ENCODE results near the gene PDE7B.

The PDE7B gene

DNA sequence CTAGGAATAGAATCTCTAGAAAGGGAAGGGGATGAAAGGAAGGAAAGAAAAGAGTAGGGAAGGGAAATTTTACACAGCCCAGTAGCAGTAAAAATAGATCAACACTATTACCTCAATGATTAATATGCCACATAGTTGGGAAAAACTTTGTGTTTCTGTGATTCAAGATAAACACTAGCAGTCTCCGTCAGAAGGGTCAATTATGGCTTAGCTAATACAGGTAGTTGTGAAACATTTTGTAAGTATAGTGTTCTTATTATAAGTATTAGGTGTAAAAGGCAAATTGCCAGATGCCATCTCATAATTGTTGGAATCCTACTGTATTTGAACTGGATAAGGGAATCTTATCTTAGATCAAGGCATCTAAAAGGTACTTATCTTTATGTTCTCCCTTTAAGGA, 232.9 kb downstream of the PDE7B start:
- no peak overlapping the region for H3K27ac ChIP-seq (replicated peaks)
- TF ChIP-seq GABPA (IDR thresholded peaks at IDR 0.05; ENCODE audit: low read depth) (no peak), POLR2AphosphoS5 (IDR thresholded peaks at IDR 0.05; ENCODE audit: low read depth) (no peak), SPI1 (IDR thresholded peaks at IDR 0.05; ENCODE audit: borderline replicate concordance, low read depth) (no peak)
- TF ChIP-seq, protein P1, sequence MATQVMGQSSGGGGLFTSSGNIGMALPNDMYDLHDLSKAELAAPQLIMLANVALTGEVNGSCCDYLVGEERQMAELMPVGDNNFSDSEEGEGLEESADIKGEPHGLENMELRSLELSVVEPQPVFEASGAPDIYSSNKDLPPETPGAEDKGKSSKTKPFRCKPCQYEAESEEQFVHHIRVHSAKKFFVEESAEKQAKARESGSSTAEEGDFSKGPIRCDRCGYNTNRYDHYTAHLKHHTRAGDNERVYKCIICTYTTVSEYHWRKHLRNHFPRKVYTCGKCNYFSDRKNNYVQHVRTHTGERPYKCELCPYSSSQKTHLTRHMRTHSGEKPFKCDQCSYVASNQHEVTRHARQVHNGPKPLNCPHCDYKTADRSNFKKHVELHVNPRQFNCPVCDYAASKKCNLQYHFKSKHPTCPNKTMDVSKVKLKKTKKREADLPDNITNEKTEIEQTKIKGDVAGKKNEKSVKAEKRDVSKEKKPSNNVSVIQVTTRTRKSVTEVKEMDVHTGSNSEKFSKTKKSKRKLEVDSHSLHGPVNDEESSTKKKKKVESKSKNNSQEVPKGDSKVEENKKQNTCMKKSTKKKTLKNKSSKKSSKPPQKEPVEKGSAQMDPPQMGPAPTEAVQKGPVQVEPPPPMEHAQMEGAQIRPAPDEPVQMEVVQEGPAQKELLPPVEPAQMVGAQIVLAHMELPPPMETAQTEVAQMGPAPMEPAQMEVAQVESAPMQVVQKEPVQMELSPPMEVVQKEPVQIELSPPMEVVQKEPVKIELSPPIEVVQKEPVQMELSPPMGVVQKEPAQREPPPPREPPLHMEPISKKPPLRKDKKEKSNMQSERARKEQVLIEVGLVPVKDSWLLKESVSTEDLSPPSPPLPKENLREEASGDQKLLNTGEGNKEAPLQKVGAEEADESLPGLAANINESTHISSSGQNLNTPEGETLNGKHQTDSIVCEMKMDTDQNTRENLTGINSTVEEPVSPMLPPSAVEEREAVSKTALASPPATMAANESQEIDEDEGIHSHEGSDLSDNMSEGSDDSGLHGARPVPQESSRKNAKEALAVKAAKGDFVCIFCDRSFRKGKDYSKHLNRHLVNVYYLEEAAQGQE (IDR thresholded peaks at IDR 0.05; ENCODE audit: insufficient replicate concordance, low read depth) = no peak
- TF ChIP-seq, protein P2, sequence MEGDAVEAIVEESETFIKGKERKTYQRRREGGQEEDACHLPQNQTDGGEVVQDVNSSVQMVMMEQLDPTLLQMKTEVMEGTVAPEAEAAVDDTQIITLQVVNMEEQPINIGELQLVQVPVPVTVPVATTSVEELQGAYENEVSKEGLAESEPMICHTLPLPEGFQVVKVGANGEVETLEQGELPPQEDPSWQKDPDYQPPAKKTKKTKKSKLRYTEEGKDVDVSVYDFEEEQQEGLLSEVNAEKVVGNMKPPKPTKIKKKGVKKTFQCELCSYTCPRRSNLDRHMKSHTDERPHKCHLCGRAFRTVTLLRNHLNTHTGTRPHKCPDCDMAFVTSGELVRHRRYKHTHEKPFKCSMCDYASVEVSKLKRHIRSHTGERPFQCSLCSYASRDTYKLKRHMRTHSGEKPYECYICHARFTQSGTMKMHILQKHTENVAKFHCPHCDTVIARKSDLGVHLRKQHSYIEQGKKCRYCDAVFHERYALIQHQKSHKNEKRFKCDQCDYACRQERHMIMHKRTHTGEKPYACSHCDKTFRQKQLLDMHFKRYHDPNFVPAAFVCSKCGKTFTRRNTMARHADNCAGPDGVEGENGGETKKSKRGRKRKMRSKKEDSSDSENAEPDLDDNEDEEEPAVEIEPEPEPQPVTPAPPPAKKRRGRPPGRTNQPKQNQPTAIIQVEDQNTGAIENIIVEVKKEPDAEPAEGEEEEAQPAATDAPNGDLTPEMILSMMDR (IDR thresholded peaks at IDR 0.05; ENCODE audit: insufficient read depth, low read length) = no peak
- DNase-seq (ENCODE audit: low read depth in 1 of 2, low spot score in 1 of 2) = no peak
- no peak overlapping the region for H3K4me3 ChIP-seq (replicated peaks; ENCODE audit: insufficient read depth, low read length)
- H3K27me3 ChIP-seq (ENCODE audit: insufficient read depth, poor library complexity, severe bottlenecking) = no peaks in the 10 kb centered on the region

DNA sequence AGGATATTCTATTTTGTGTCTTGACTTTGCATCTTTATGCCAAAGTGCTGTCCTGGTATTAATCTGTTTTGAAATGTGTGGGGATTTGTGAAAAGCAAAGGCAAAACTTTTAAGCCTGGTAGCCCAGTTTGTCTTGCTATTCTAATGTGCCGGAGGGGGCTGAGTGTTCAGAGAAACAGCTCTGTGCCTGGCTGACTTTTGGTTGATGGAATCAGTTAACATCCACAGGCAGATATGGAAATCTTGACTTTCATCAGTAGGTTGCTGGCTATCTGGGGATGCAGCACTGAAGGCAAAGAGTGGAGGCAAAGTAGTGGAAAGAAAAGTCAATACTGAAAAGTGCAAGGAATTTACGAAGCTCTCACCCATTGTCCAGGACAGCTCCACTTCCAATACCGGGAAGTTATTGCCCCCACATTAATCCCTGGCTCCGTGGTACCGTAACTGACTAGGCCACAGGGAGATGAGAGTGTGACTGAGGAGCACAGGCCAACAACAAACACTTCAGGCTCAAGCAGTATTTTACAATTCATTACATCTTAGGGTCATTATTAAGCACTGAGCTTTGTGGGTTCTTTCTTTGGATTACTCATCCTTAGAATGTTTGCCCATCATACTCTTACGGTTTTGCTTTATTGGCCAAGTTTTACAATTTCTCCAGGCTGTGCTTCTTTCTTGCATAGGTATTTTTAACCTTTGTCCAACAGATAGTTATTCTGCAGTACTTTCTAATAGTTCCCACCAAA, 234.0 kb downstream of the PDE7B start:
- Histone ChIP-seq H3K27me3 (ENCODE audit: insufficient read depth, poor library complexity, severe bottlenecking) (no peaks in the 10 kb centered on the region), H3K27ac (replicated peaks) (no peak overlapping the region), H3K4me3 (replicated peaks; ENCODE audit: insufficient read depth, low read length) (no peak overlapping the region)
- TF ChIP-seq, protein P1 (IDR thresholded peaks at IDR 0.05; ENCODE audit: insufficient replicate concordance, low read depth) = no peak
- TF ChIP-seq POLR2AphosphoS5 (IDR thresholded peaks at IDR 0.05; ENCODE audit: low read depth) (no peak), GABPA (IDR thresholded peaks at IDR 0.05; ENCODE audit: low read depth) (no peak), SPI1 (IDR thresholded peaks at IDR 0.05; ENCODE audit: borderline replicate concordance, low read depth) (no peak)
- TF ChIP-seq, protein P2 (IDR thresholded peaks at IDR 0.05; ENCODE audit: insufficient read depth, low read length) = no peak
- DNase-seq (ENCODE audit: low read depth in 1 of 2, low spot score in 1 of 2) = no peak

DNA sequence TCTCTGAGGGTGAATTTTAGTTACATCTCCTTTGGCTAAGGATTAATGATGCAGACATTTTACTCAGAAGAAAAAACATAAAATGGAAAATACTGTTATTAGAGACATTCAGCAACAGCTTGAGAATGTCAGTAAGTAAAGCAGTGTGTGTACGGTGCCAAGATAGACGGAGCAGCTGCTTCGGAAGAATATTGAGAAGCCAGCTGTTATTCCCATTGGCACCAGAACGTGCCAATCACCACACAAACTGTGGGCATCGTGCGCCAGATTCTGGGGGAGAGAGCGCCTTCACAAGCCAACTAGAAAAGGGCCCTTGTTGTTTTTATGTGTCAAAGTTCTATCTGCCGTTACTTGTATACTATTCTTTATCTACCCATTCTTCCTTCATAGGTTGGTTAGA, 235.2 kb downstream of the PDE7B start:
- H3K27me3 ChIP-seq (ENCODE audit: insufficient read depth, poor library complexity, severe bottlenecking) = no peaks in the 10 kb centered on the region
- TF ChIP-seq SPI1 (IDR thresholded peaks at IDR 0.05; ENCODE audit: borderline replicate concordance, low read depth) (no peak), POLR2AphosphoS5 (IDR thresholded peaks at IDR 0.05; ENCODE audit: low read depth) (no peak)
- TF ChIP-seq, protein P1 (IDR thresholded peaks at IDR 0.05; ENCODE audit: insufficient replicate concordance, low read depth) = no peak
- TF ChIP-seq, protein P2 (IDR thresholded peaks at IDR 0.05; ENCODE audit: insufficient read depth, low read length) = no peak
- no peak for DNase-seq (ENCODE audit: low read depth in 1 of 2, low spot score in 1 of 2)
- H3K27ac ChIP-seq (replicated peaks) = no peak overlapping the region
- H3K4me3 ChIP-seq (replicated peaks; ENCODE audit: insufficient read depth, low read length) = no peak overlapping the region
